Cardiac fibroblast (primary cell): ENCODE measurements around the gene HBM.

ENCODE experiments used
- DNase-seq, 2 donors: peaks; one replicate each; pipeline versions ENCODE4 v3.0.0 to v3.0.0-alpha.2; 2010; ENCODE audit warnings: low read depth in 2 of 2
- H3K4me3 ChIP-seq, 2 donors: replicated peaks in 1 of 2; 1 replicate in 1 of 2; 2 replicates in 1 of 2; pipeline ENCODE4 v1.5.1; 2011; ENCODE audit warnings: low read depth in 2 of 2, low read length in 2 of 2, mild to moderate bottlenecking in 2 of 2, moderate library complexity in 1 of 2
- CTCF ChIP-seq: IDR thresholded peaks from one replicate; pipeline ENCODE4 v1.5.1; 2011; ENCODE audit warnings: low read depth, mild to moderate bottlenecking, low read length, inconsistent platforms

The HBM gene

GRCh38 chr16:185691-186090, 19.9 kb downstream of the HBM start:
- no peak for DNase-seq
- TF ChIP-seq CTCF = no peak
- H3K4me3 ChIP-seq = no peak overlapping the region

DNA sequence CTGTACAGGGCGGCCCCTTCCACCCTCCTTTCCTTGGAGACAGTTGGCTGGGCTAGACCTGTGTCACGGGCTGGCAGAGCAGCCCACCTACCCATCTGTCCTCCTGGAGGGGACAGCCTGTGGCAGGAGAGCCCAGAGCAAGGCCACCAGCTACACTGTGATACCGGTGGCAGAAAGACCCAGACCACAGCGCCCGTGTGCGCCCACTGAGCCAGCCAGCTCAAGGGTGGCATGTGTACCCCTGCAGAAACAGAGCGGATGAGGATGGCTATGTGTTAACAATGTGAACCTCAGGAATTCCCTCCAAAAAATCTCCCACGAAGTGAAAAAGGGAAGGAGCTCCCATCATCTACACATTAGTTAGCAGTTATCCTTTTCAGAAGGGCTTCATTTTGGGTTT, 21.6 kb downstream of the HBM start:
- no peak for DNase-seq
- TF ChIP-seq CTCF = no peak
- no peak overlapping the region for H3K4me3 ChIP-seq

DNA sequence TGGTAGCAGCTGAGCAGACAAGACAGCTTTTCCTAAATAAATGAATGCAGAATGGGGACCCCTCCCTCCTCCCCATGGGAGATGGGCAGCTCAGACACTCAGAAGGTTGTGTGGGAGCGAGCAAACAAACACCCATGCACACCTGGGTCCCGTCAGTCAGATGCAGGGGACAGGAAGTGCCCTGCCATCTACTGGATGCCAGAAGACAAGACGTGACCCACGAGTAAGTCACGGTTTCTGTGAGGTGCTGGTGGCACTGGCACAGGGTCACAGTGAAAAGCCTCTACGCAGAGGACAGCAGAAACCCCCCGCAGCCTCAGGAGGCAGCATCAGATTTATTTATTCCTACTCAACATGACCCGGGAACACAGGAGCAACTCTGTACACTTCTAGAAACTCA, 22.9 kb downstream of the HBM start:
- TF ChIP-seq CTCF = no peak
- DNase-seq = no peak
- no peak overlapping the region for H3K4me3 ChIP-seq

DNA sequence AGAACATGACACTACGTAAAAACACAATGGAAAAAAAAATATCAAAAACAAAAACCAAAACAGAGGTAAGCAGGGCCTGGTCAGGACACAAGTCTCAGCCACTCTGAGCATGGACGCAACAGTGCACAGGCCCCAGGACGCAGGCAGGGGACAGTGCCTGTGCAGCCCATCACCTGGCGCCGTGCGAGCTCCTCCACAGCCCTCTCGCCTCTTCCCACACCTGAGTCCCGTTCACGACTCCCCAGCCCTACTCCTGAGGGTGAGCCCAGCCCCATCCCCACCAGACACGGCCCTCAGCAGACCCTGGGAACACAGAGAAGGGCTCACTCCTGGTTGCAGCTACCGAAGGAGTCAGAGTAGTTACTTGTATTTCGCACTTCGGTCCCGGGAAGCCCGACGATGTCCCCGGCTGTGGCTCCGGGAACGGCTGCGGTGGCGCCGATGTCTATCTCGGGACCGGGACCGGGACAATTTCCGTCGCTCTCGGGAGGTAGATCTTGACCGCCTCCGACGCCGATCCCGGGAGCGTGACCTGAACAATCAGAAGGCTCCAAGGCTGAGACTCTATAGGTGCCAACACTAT, 23.9 kb downstream of the HBM start:
- DNase-seq = no peak
- no peak for TF ChIP-seq CTCF
- H3K4me3 ChIP-seq = no peak overlapping the region

- TF ChIP-seq CTCF = no peak
Measured at GRCh38 chr16:191831-192230, 26.1 kb downstream of the HBM start.

DNA sequence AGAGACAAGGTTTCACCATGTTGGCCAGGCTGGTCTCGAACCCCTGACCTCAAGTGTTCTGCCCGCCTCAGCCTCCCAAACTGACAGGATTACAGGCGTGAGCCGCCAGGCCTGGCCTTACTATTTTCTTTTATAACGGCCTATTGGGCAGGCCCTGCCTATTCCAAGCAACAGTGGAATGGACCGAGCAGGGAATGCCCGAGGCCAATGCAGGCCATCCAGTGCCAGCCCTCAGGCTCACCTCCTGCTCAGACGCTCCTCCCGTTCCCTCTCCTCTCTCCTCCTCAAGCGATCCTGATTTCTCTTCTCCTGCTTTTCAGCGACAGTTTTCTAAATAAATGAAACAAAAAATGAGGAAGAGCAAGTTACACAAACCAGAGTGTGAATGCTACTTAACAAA, 26.9 kb downstream of the HBM start:
- no peak overlapping the region for H3K4me3 ChIP-seq
- TF ChIP-seq CTCF = no peak
- DNase-seq = no peak

More at GRCh38 chr16:191831-192230, 26.1 kb downstream of the HBM start:
- no peak for DNase-seq
- no peak overlapping the region for H3K4me3 ChIP-seq

DNA sequence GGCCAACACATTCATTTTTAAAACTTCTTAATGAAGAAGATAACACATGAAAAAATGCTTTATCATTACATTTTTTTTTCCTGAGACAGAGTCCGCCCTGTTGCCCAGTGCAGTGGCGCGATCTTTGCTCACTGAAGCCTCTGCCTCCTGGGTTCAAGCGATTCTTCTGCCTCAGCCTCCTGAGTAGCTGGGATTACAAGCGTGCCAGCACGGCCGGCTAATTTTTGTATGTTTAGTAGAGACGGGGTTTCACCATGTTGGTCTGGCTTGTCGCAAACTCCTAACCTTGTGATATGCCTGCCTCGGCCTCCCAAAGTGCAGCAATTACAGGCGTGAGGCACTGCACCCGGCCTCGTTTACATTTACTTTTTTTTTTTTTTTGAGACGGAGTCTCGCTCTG, 27.7 kb downstream of the HBM start:
- no peak overlapping the region for H3K4me3 ChIP-seq
- no peak for DNase-seq
- no peak for TF ChIP-seq CTCF
